Mesenchymal stem cell (in vitro differentiated cells and primary cell): ENCODE data around the gene RGMA.

ENCODE experiments used
- DNase-seq: peaks from one replicate; pipeline ENCODE4 v3.0.0-alpha.2; 2013
- H2AFZ ChIP-seq: one replicate; pipeline ENCODE4 v1.6.1; 2013; ENCODE audit warnings: low read depth, mild to moderate bottlenecking, control low read depth, inconsistent platforms, low read length, moderate library complexity
- H2AK5ac ChIP-seq: 2 replicates; pipeline ENCODE4 v1.6.1; 2013; ENCODE audit warnings: low read length, moderate library complexity, mild to moderate bottlenecking, inconsistent platforms; ENCODE audit not compliant: severe bottlenecking
- H2BK120ac ChIP-seq: one replicate; pipeline ENCODE4 v1.6.1; 2013; ENCODE audit warnings: low read depth, mild to moderate bottlenecking, inconsistent platforms, low read length, moderate library complexity
- H2BK12ac ChIP-seq, 2 experiments: one replicate each; pipeline ENCODE4 v1.6.1; 2013; ENCODE audit warnings: inconsistent platforms in 2 of 2, low read length in 2 of 2, mild to moderate bottlenecking in 2 of 2, moderate library complexity in 2 of 2, control low read depth in 1 of 2
- H2BK15ac ChIP-seq: one replicate; pipeline ENCODE4 v1.6.1; 2013; ENCODE audit warnings: mild to moderate bottlenecking, low read depth, inconsistent platforms; ENCODE audit not compliant: poor library complexity, severe bottlenecking
- H2BK5ac ChIP-seq: 2 replicates; pipeline ENCODE4 v1.6.1; 2013; ENCODE audit warnings: low read depth, mild to moderate bottlenecking, low read length, control low read depth, inconsistent platforms; ENCODE audit not compliant: poor library complexity, severe bottlenecking
- H3K14ac ChIP-seq, 2 experiments: one replicate each; pipeline ENCODE4 v1.6.1; 2013; ENCODE audit warnings: inconsistent platforms in 2 of 2, low read length in 2 of 2, control low read depth in 1 of 2, mild to moderate bottlenecking in 1 of 2, moderate library complexity in 1 of 2
- H3K18ac ChIP-seq, 2 experiments: one replicate each; pipeline ENCODE4 v1.6.1; 2013; ENCODE audit warnings: inconsistent platforms in 2 of 2, low read length in 2 of 2, control low read depth in 1 of 2, low read depth in 1 of 2, mild to moderate bottlenecking in 1 of 2
- H3K23ac ChIP-seq, 2 experiments: one replicate each; pipeline ENCODE4 v1.6.1; 2013; ENCODE audit warnings: inconsistent platforms in 2 of 2, low read length in 2 of 2, mild to moderate bottlenecking in 2 of 2, moderate library complexity in 2 of 2, control low read depth in 1 of 2
- H3K27ac ChIP-seq: 2 replicates; pipeline ENCODE4 v1.5.1; 2013; ENCODE audit warnings: mild to moderate bottlenecking, moderate library complexity, low read length, control low read depth, inconsistent platforms; ENCODE audit not compliant: poor library complexity, severe bottlenecking
- H3K27me3 ChIP-seq, 2 experiments: 2 replicates each; pipeline versions ENCODE4 v1.6.1 to v1.7.0; 2013; ENCODE audit warnings: low read length in 2 of 2, mild to moderate bottlenecking in 2 of 2, moderate library complexity in 2 of 2, control low read depth in 1 of 2, inconsistent platforms in 1 of 2; ENCODE audit not compliant: control insufficient read depth in 1 of 2, insufficient read depth in 1 of 2
- H3K36me3 ChIP-seq, 2 experiments: 2 replicates each; pipeline versions ENCODE4 v1.6.1 to v1.7.0; 2013; ENCODE audit warnings: low read length in 2 of 2, control low read depth in 1 of 2, inconsistent platforms in 1 of 2, low read depth in 1 of 2, mild to moderate bottlenecking in 1 of 2; ENCODE audit not compliant: insufficient read depth in 2 of 2, control insufficient read depth in 1 of 2
- H3K4ac ChIP-seq, 2 experiments: one replicate each; pipeline ENCODE4 v1.6.1; 2013; ENCODE audit warnings: inconsistent platforms in 2 of 2, low read length in 2 of 2, mild to moderate bottlenecking in 2 of 2, moderate library complexity in 2 of 2, control low read depth in 1 of 2, low read depth in 1 of 2
- H3K4me1 ChIP-seq: 2 replicates; pipeline ENCODE4 v1.6.1; 2013; ENCODE audit warnings: low read depth, low read length, control low read depth; ENCODE audit not compliant: control insufficient read depth, insufficient read depth
- H3K4me2 ChIP-seq: 2 replicates; pipeline ENCODE4 v1.6.1; 2013; ENCODE audit warnings: low read length, mild to moderate bottlenecking, inconsistent platforms; ENCODE audit not compliant: poor library complexity, severe bottlenecking
- H3K4me3 ChIP-seq, 2 experiments: 2 replicates each; pipeline versions ENCODE4 v1.5.1 to v1.7.0; 2013; ENCODE audit warnings: low read length in 2 of 2, mild to moderate bottlenecking in 2 of 2, control low read depth in 1 of 2, low read depth in 1 of 2; ENCODE audit not compliant: insufficient read depth in 1 of 2
- H3K79me1 ChIP-seq: replicated peaks from 2 replicates; pipeline ENCODE4 v1.6.1; 2013; ENCODE audit warnings: mild to moderate bottlenecking, control low read depth, low read length, inconsistent platforms; ENCODE audit not compliant: poor library complexity, severe bottlenecking
- H3K9ac ChIP-seq: 2 replicates; pipeline ENCODE4 v1.7.0; 2013; ENCODE audit warnings: mild to moderate bottlenecking, low read length, moderate library complexity
- H3K9me3 ChIP-seq: 2 replicates; pipeline ENCODE4 v1.7.0; 2013; ENCODE audit warnings: mild to moderate bottlenecking, low read length; ENCODE audit not compliant: control insufficient read depth
- H4K8ac ChIP-seq: one replicate; pipeline ENCODE4 v1.6.1; 2013; ENCODE audit warnings: inconsistent platforms, mild to moderate bottlenecking, low read length, moderate library complexity
- H4K91ac ChIP-seq: one replicate; pipeline ENCODE4 v1.6.1; 2013; ENCODE audit warnings: mild to moderate bottlenecking, low read length, inconsistent platforms
- WGBS: methylation state at CpG from one replicate; pipeline ENCODE4 v1.1.7; 2013; ENCODE audit warnings: mixed read lengths; 5-methylcytosine and 5-hydroxymethylcytosine counted together

Gene RGMA

GRCh38 chr15:92992720-92993119 lies 96.3 kb downstream of the RGMA start:
- Histone ChIP-seq H2BK120ac (no peak overlapping the region), H2BK12ac (no peak overlapping the region), H3K14ac (no peak overlapping the region), H2AK5ac (no peak overlapping the region), H3K36me3 (peaks cover 26 to 96% of the 10 kb centered on the region in 2 experiments), H3K9ac (no peak overlapping the region), H4K91ac (no peak overlapping the region), H4K8ac (no peak overlapping the region), H3K27ac (no peak overlapping the region), H3K4me1 (peaks cover 2% of the 10 kb centered on the region), H3K4me2 (no peak overlapping the region), H3K9me3 (no peaks in the 10 kb centered on the region), H3K79me1 (peaks cover 13% of the 10 kb centered on the region), H3K4me3 (no peak overlapping the region), H3K18ac (no peak overlapping the region), H3K4ac (no peak overlapping the region), H2AFZ (no peak overlapping the region), H3K27me3 (no peaks in the 10 kb centered on the region), H3K23ac (peak overlapping the region in 1 of 2 experiments; percentile 64), H2BK15ac (no peak overlapping the region), H2BK5ac (no peak overlapping the region)
- WGBS = 91% methylated on average over 9 of the region's 9 CpGs
- DNase-seq = no peak

- no peak overlapping the region for H4K91ac ChIP-seq
- H2BK5ac ChIP-seq = no peak overlapping the region
- no peak overlapping the region for H3K14ac ChIP-seq
- H3K27ac ChIP-seq = no peak overlapping the region
- H2BK12ac ChIP-seq = no peak overlapping the region
- H3K36me3 ChIP-seq = peaks cover 32 to 97% of the 10 kb centered on the region in 2 experiments
- H4K8ac ChIP-seq = no peak overlapping the region
- H2AK5ac ChIP-seq = no peak overlapping the region
- H3K9me3 ChIP-seq = no peaks in the 10 kb centered on the region
- H3K18ac ChIP-seq = no peak overlapping the region
- no peak overlapping the region for H3K4me2 ChIP-seq
- H3K79me1 ChIP-seq = peaks cover 19% of the 10 kb centered on the region
- no peak overlapping the region for H3K9ac ChIP-seq
- no peak overlapping the region for H3K4ac ChIP-seq
- DNase-seq = no peak
- H2BK15ac ChIP-seq = no peak overlapping the region
- no peak overlapping the region for H2BK120ac ChIP-seq
- 96% methylated on average over 2 of the region's 2 CpGs for WGBS
- H3K23ac ChIP-seq = no peak overlapping the region
- no peak overlapping the region for H2AFZ ChIP-seq
- no peaks in the 10 kb centered on the region for H3K27me3 ChIP-seq
- no peak overlapping the region for H3K4me3 ChIP-seq
- H3K4me1 ChIP-seq = peaks cover 2% of the 10 kb centered on the region
Observed at GRCh38 chr15:92990031-92990430, 99.0 kb downstream of the RGMA start.

- DNase-seq = no peak
- H3K9ac ChIP-seq = no peak overlapping the region
- H3K23ac ChIP-seq = no peak overlapping the region
- H3K4me3 ChIP-seq = no peak overlapping the region
- H3K36me3 ChIP-seq = peaks cover 32 to 97% of the 10 kb centered on the region in 2 experiments
- no peak overlapping the region for H3K4me2 ChIP-seq
- no peak overlapping the region for H2AFZ ChIP-seq
- no peaks in the 10 kb centered on the region for H3K27me3 ChIP-seq
- peaks cover 18% of the 10 kb centered on the region for H3K79me1 ChIP-seq
- H4K8ac ChIP-seq = no peak overlapping the region
- H2AK5ac ChIP-seq = no peak overlapping the region
- no peak overlapping the region for H3K4ac ChIP-seq
- H2BK5ac ChIP-seq = no peak overlapping the region
- no peak overlapping the region for H2BK15ac ChIP-seq
- H3K27ac ChIP-seq = peak overlapping the region; percentile 25
- H3K9me3 ChIP-seq = no peaks in the 10 kb centered on the region
- no peak overlapping the region for H2BK120ac ChIP-seq
- WGBS = 91% methylated on average over 2 of the region's 2 CpGs
- no peak overlapping the region for H3K18ac ChIP-seq
- H3K4me1 ChIP-seq = peaks cover 2% of the 10 kb centered on the region
- no peak overlapping the region for H3K14ac ChIP-seq
- H2BK12ac ChIP-seq = no peak overlapping the region
- H4K91ac ChIP-seq = no peak overlapping the region
Observed at GRCh38 chr15:92989470-92989869, 99.5 kb downstream of the RGMA start.
